ENCODE data around the gene AGBL1. TPM values are rescaled to one million over a fixed set of nuclear protein-coding genes. Genes with fewer than 3 reads are reported as not detected.

Gene AGBL1
- total and polyA plus RNA-seq, 2 experiments from 2014 or later, result 0.03 TPM; not detected in 1

DNA sequence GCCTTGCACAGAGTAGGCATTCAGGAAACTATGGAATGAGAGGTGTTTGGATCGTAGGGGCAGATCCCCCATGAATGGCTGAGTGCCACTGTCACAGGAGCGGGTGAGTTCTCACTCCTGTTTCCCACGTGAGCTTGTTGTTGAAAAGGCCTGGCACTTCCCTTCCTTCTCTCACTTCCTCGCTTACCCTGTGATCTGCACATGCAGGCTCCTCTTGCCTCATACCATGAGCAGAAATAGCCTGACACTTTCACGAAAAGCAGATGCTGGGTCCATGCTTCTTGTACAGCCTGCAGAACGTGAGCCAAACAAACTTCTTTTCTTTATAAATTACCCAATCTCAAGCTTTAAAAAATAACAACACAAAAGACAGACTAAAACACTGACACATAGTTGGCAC is 55.4 kb downstream of the AGBL1 start:
- no peak overlapping the region for H2AFZ ChIP-seq
- Mint-ChIP-seq H3K9me3 (no peaks in the 10 kb centered on the region), H3K4me3 (no peak overlapping the region), H3K27ac (no peak overlapping the region), H3K27me3 (ENCODE audit: insufficient read depth, low read depth, poor library complexity) (peaks cover 6% of the 10 kb centered on the region), H3K4me1 (no peaks in the 10 kb centered on the region), H3K36me3 (ENCODE audit: low read depth) (no peaks in the 10 kb centered on the region)
- no peaks in the 10 kb centered on the region for H3K4me1 ChIP-seq (ENCODE audit: insufficient read depth)
- no peak overlapping the region for H3K4me3 ChIP-seq
- H3K79me2 ChIP-seq (replicated peaks; ENCODE audit: insufficient read depth), result no peaks in the 10 kb centered on the region
- H3K27ac ChIP-seq (ENCODE audit: low read depth), result no peak overlapping the region
- no peak for DNase-seq (ENCODE audit: low spot score)
- no peak for TF ChIP-seq EZH2 (IDR thresholded peaks at IDR 0.05; ENCODE audit: low read depth, unreplicated experiment)
- no peak for TF ChIP-seq EZH2phosphoT487 (IDR thresholded peaks at IDR 0.05; ENCODE audit: unreplicated experiment)
- no peak for TF ChIP-seq ZNF114 (CRISPR knock-in tag; IDR thresholded peaks at IDR 0.05)
- TF ChIP-seq, protein P1, sequence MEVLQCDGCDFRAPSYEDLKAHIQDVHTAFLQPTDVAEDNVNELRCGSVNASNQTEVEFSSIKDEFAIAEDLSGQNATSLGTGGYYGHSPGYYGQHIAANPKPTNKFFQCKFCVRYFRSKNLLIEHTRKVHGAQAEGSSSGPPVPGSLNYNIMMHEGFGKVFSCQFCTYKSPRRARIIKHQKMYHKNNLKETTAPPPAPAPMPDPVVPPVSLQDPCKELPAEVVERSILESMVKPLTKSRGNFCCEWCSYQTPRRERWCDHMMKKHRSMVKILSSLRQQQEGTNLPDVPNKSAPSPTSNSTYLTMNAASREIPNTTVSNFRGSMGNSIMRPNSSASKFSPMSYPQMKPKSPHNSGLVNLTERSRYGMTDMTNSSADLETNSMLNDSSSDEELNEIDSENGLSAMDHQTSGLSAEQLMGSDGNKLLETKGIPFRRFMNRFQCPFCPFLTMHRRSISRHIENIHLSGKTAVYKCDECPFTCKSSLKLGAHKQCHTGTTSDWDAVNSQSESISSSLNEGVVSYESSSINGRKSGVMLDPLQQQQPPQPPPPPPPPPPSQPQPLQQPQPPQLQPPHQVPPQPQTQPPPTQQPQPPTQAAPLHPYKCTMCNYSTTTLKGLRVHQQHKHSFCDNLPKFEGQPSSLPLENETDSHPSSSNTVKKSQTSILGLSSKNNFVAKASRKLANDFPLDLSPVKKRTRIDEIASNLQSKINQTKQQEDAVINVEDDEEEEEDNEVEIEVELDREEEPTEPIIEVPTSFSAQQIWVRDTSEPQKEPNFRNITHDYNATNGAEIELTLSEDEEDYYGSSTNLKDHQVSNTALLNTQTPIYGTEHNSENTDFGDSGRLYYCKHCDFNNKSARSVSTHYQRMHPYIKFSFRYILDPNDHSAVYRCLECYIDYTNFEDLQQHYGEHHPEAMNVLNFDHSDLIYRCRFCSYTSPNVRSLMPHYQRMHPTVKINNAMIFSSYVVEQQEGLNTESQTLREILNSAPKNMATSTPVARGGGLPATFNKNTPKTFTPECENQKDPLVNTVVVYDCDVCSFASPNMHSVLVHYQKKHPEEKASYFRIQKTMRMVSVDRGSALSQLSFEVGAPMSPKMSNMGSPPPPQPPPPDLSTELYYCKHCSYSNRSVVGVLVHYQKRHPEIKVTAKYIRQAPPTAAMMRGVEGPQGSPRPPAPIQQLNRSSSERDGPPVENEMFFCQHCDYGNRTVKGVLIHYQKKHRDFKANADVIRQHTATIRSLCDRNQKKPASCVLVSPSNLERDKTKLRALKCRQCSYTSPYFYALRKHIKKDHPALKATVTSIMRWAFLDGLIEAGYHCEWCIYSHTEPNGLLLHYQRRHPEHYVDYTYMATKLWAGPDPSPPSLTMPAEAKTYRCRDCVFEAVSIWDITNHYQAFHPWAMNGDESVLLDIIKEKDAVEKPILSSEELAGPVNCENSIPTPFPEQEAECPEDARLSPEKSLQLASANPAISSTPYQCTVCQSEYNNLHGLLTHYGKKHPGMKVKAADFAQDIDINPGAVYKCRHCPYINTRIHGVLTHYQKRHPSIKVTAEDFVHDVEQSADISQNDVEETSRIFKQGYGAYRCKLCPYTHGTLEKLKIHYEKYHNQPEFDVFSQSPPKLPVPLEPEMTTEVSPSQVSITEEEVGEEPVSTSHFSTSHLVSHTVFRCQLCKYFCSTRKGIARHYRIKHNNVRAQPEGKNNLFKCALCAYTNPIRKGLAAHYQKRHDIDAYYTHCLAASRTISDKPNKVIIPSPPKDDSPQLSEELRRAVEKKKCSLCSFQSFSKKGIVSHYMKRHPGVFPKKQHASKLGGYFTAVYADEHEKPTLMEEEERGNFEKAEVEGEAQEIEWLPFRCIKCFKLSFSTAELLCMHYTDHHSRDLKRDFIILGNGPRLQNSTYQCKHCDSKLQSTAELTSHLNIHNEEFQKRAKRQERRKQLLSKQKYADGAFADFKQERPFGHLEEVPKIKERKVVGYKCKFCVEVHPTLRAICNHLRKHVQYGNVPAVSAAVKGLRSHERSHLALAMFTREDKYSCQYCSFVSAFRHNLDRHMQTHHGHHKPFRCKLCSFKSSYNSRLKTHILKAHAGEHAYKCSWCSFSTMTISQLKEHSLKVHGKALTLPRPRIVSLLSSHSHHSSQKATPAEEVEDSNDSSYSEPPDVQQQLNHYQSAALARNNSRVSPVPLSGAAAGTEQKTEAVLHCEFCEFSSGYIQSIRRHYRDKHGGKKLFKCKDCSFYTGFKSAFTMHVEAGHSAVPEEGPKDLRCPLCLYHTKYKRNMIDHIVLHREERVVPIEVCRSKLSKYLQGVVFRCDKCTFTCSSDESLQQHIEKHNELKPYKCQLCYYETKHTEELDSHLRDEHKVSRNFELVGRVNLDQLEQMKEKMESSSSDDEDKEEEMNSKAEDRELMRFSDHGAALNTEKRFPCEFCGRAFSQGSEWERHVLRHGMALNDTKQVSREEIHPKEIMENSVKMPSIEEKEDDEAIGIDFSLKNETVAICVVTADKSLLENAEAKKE (CRISPR knock-in tag; IDR thresholded peaks at IDR 0.05), result no peak
- TF ChIP-seq POLR2AphosphoS5 (IDR thresholded peaks at IDR 0.05; ENCODE audit: low read depth), result no peak
- TF ChIP-seq CREB1 (CRISPR knock-in tag; IDR thresholded peaks at IDR 0.05; ENCODE audit: low read depth), result no peak
- TF ChIP-seq, protein P2, sequence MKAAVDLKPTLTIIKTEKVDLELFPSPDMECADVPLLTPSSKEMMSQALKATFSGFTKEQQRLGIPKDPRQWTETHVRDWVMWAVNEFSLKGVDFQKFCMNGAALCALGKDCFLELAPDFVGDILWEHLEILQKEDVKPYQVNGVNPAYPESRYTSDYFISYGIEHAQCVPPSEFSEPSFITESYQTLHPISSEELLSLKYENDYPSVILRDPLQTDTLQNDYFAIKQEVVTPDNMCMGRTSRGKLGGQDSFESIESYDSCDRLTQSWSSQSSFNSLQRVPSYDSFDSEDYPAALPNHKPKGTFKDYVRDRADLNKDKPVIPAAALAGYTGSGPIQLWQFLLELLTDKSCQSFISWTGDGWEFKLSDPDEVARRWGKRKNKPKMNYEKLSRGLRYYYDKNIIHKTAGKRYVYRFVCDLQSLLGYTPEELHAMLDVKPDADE (IDR thresholded peaks at IDR 0.05), result no peak
- TF ChIP-seq, protein P3, sequence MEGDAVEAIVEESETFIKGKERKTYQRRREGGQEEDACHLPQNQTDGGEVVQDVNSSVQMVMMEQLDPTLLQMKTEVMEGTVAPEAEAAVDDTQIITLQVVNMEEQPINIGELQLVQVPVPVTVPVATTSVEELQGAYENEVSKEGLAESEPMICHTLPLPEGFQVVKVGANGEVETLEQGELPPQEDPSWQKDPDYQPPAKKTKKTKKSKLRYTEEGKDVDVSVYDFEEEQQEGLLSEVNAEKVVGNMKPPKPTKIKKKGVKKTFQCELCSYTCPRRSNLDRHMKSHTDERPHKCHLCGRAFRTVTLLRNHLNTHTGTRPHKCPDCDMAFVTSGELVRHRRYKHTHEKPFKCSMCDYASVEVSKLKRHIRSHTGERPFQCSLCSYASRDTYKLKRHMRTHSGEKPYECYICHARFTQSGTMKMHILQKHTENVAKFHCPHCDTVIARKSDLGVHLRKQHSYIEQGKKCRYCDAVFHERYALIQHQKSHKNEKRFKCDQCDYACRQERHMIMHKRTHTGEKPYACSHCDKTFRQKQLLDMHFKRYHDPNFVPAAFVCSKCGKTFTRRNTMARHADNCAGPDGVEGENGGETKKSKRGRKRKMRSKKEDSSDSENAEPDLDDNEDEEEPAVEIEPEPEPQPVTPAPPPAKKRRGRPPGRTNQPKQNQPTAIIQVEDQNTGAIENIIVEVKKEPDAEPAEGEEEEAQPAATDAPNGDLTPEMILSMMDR (conservative IDR thresholded peaks at IDR 0.05; ENCODE audit: low read depth in 2 of 2), result no peak
- H3K4me2 ChIP-seq, result no peak overlapping the region
- no peaks in the 10 kb centered on the region for H3K27me3 ChIP-seq (ENCODE audit: insufficient read depth)
- H4K20me1 ChIP-seq (replicated peaks; ENCODE audit: insufficient read depth), result no peaks in the 10 kb centered on the region
- H3F3A ChIP-seq (replicated peaks; ENCODE audit: low read depth), result no peaks in the 10 kb centered on the region
- no peak for ATAC-seq
- peaks cover 6% of the 10 kb centered on the region for H3K9me2 ChIP-seq (ENCODE audit: insufficient read depth)
- H3K36me3 ChIP-seq (ENCODE audit: insufficient read depth), result no peaks in the 10 kb centered on the region

Data from GM23338 (cell line).